ENCODE results near the gene NEGR1.

NEGR1 gene

GRCh38 chr1:72230746-72231145 lies 51.6 kb downstream of the NEGR1 start:
- no peak for DNase-seq (ENCODE audit: low spot score)

- DNase-seq (ENCODE audit: low spot score) = no peak
Measured at GRCh38 chr1:72229893-72230292, 52.4 kb downstream of the NEGR1 start.

- no peak for DNase-seq (ENCODE audit: low spot score)
Measured at GRCh38 chr1:72227667-72228066, 54.7 kb downstream of the NEGR1 start.

GRCh38 chr1:72224506-72224905 lies 57.8 kb downstream of the NEGR1 start:
- no peak for DNase-seq (ENCODE audit: low spot score)

- DNase-seq (ENCODE audit: low spot score) = no peak
Measured at GRCh38 chr1:72221811-72222210, 60.5 kb downstream of the NEGR1 start.

GRCh38 chr1:72218141-72218739 lies 64.1 kb downstream of the NEGR1 start:
- DNase-seq (ENCODE audit: low spot score) = no peak

- no peak for DNase-seq (ENCODE audit: low spot score)
Measured at GRCh38 chr1:72207059-72207458, 75.3 kb downstream of the NEGR1 start.

- no peak for DNase-seq (ENCODE audit: low spot score)
Measured at GRCh38 chr1:72202761-72203160, 79.6 kb downstream of the NEGR1 start.

GRCh38 chr1:72197786-72198185 lies 84.6 kb downstream of the NEGR1 start:
- DNase-seq (ENCODE audit: low spot score) = no peak

- no peak for DNase-seq (ENCODE audit: low spot score)
Measured at GRCh38 chr1:72186733-72187307, 95.5 kb downstream of the NEGR1 start.

- DNase-seq (ENCODE audit: low spot score) = no peak
Measured at GRCh38 chr1:72184099-72184701, 98.1 kb downstream of the NEGR1 start.

- DNase-seq (ENCODE audit: low spot score) = no peak
Measured at GRCh38 chr1:72182859-72183258, 99.5 kb downstream of the NEGR1 start.

- DNase-seq (ENCODE audit: low spot score) = no peak
Measured at GRCh38 chr1:72178266-72178665, 104.1 kb downstream of the NEGR1 start.

- no peak for DNase-seq (ENCODE audit: low spot score)
Measured at GRCh38 chr1:72177711-72178110, 104.6 kb downstream of the NEGR1 start.

GRCh38 chr1:72170246-72170645 lies 112.1 kb downstream of the NEGR1 start:
- no peak for DNase-seq (ENCODE audit: low spot score)

GRCh38 chr1:72166426-72166825 lies 115.9 kb downstream of the NEGR1 start:
- DNase-seq (ENCODE audit: low spot score) = no peak

- DNase-seq (ENCODE audit: low spot score) = no peak
Measured at GRCh38 chr1:72150508-72150907, 131.8 kb downstream of the NEGR1 start.

GRCh38 chr1:72141875-72142274 lies 140.5 kb downstream of the NEGR1 start:
- DNase-seq (ENCODE audit: low spot score) = no peak

GRCh38 chr1:72140222-72140621 lies 142.1 kb downstream of the NEGR1 start:
- DNase-seq (ENCODE audit: low spot score) = no peak

GRCh38 chr1:72137656-72138055 lies 144.7 kb downstream of the NEGR1 start:
- DNase-seq (ENCODE audit: low spot score) = no peak

- no peak for DNase-seq (ENCODE audit: low spot score)
Measured at GRCh38 chr1:72129869-72130268, 152.5 kb downstream of the NEGR1 start.

GRCh38 chr1:72122099-72122880 lies 160.0 kb downstream of the NEGR1 start:
- DNase-seq (ENCODE audit: low spot score) = no peak

- DNase-seq (ENCODE audit: low spot score) = no peak
Measured at GRCh38 chr1:72119491-72119890, 162.8 kb downstream of the NEGR1 start.
